GM23248 (cell line): ENCODE data around the gene GLE1. TPM values are rescaled to one million over a fixed set of nuclear protein-coding genes. Genes with fewer than 3 reads are reported as not detected.
"Not testable (repeated sequence)": the region's sequence is repeated elsewhere in the genome, so short reads cannot be mapped to it uniquely, and the experiment has no call there.

Experiments used
- DNase-seq: peaks from one replicate; pipeline ENCODE4 v3.0.0-alpha.2; 2015
- H2AFZ ChIP-seq: fragments of 200-600 bp; sonication (generic); 2 replicates; pipeline ENCODE4 v1.6.1; 2016; ENCODE audit warnings: antibody characterized with exemption
- H3F3A ChIP-seq: fragments of 200-600 bp; sonication (generic); 2 replicates; pipeline ENCODE4 v1.6.1; 2016; ENCODE audit warnings: mild to moderate bottlenecking, antibody characterized with exemption, mixed run types; ENCODE audit not compliant: insufficient read depth
- H3K27ac ChIP-seq: fragments of 200-600 bp; sonication (generic); 2 replicates; pipeline ENCODE4 v1.5.1; 2016; ENCODE audit warnings: mild to moderate bottlenecking
- H3K27me3 ChIP-seq: fragments of 200-600 bp; sonication (generic); replicated peaks from 2 replicates; pipeline ENCODE4 v1.6.1; 2016; ENCODE audit warnings: mild to moderate bottlenecking; ENCODE audit not compliant: insufficient read depth
- H3K36me3 ChIP-seq: fragments of 200-600 bp; sonication (generic); 2 replicates; pipeline ENCODE4 v1.6.1; 2016; ENCODE audit warnings: low read depth, mild to moderate bottlenecking
- H3K4me1 ChIP-seq: fragments of 200-600 bp; sonication (generic); 2 replicates; pipeline ENCODE4 v1.6.1; 2016; ENCODE audit warnings: mild to moderate bottlenecking; ENCODE audit not compliant: insufficient read depth
- H3K4me2 ChIP-seq: fragments of 200-600 bp; sonication (generic); one replicate; pipeline ENCODE4 v1.6.1; 2016; ENCODE audit warnings: mild to moderate bottlenecking; ENCODE audit not compliant: unreplicated experiment
- H3K4me3 ChIP-seq: fragments of 200-600 bp; sonication (generic); 2 replicates; pipeline ENCODE4 v1.5.1; 2016; ENCODE audit warnings: mild to moderate bottlenecking
- H3K79me2 ChIP-seq: fragments of 200-600 bp; sonication (generic); 2 replicates; pipeline ENCODE4 v1.6.1; 2016; ENCODE audit warnings: mild to moderate bottlenecking; ENCODE audit not compliant: insufficient read depth
- H3K9ac ChIP-seq: fragments of 200-600 bp; sonication (generic); 2 replicates; pipeline ENCODE4 v1.6.1; 2016; ENCODE audit warnings: mild to moderate bottlenecking
- H3K9me2 ChIP-seq: fragments of 200-600 bp; sonication (generic); 2 replicates; pipeline ENCODE4 v1.6.1; 2016; ENCODE audit warnings: mixed run types, mild to moderate bottlenecking, moderate library complexity; ENCODE audit not compliant: insufficient read depth
- H3K9me3 ChIP-seq: fragments of 200-600 bp; sonication (generic); one replicate; pipeline ENCODE4 v1.6.1; 2017; ENCODE audit warnings: low read depth
- H4K20me1 ChIP-seq: fragments of 200-600 bp; sonication (generic); 2 replicates; pipeline ENCODE4 v1.6.0; 2016; ENCODE audit not compliant: insufficient read depth
- EZH2 ChIP-seq: fragments of 200-600 bp; sonication (generic); IDR thresholded peaks from 2 replicates; pipeline ENCODE4 v1.6.1; 2018; ENCODE audit warnings: antibody characterized with exemption, mild to moderate bottlenecking; ENCODE audit not compliant: insufficient read depth, poor library complexity, severe bottlenecking
- EZH2phosphoT487 ChIP-seq: fragments of 200-600 bp; sonication (generic); IDR thresholded peaks from 2 replicates; pipeline ENCODE4 v1.6.1; 2018; ENCODE audit warnings: antibody characterized with exemption, moderate library complexity, mild to moderate bottlenecking, low read depth; ENCODE audit not compliant: insufficient read depth
- WGBS, 2 experiments: methylation state at CpG; one replicate each; pipeline ENCODE4 v1.1.6; 2015 to 2017; ENCODE audit warnings: low lambda C conversion rate in 2 of 2, low coverage in 1 of 2; ENCODE audit errors: missing lambda C conversion rate in 2 of 2; 5-methylcytosine and 5-hydroxymethylcytosine counted together
- in situ Hi-C: fragments of 300-500 bp; cut with MboI; formaldehyde crosslinking; loops from 2 replicates; pipeline ENCODE4 v1.15.0; 2020
- polyA plus RNA-seq: library from polyadenylated mRNA; unstranded; fragments of >200 nt; fragmentation: Nextera tagmentation; extraction: Ambion mirVana; gene quantifications from 2 replicates; pipeline ENCODE4 v1.2.1, GENCODE V29; 2016
- total RNA-seq: library from RNA; depleted of rRNA; stranded (reverse); fragments of >200 nt; shearing (Covaris generic); gene quantifications from 2 replicates; pipeline ENCODE4 v1.2.3, GENCODE V29; 2014

The GLE1 gene
- total and polyA plus RNA-seq, 2 experiments from 2014 or later, result 18.1 to 27.1 TPM

- no peak overlapping the region for H3K9ac ChIP-seq
- no peaks in the 10 kb centered on the region for H3K27me3 ChIP-seq
- in situ Hi-C loops, result no loop called here
- DNase-seq, result no peak
- no peak overlapping the region for H3K4me3 ChIP-seq
- H3K4me1 ChIP-seq, result no peaks in the 10 kb centered on the region
- no peak overlapping the region for H3K27ac ChIP-seq
- no peak overlapping the region for H2AFZ ChIP-seq
- H3K79me2 ChIP-seq, result no peaks in the 10 kb centered on the region
- TF ChIP-seq EZH2phosphoT487, result no peak
- TF ChIP-seq EZH2, result no peak
- no peaks in the 10 kb centered on the region for H3K9me2 ChIP-seq
- H3F3A ChIP-seq, result 0 out of 2 replicates have a peak, but pooled peaks cover 10% of the 10 kb centered on the region
- H3K36me3 ChIP-seq, result peaks cover 17% of the 10 kb centered on the region; the same call in 1 of the 2 replicates
- no peaks in the 10 kb centered on the region for H3K9me3 ChIP-seq
- no peak overlapping the region for H3K4me2 ChIP-seq
- 86% methylated on average over 11 of the region's 11 CpGs for WGBS, 2 experiments
- no peaks in the 10 kb centered on the region for H4K20me1 ChIP-seq
Measured at GRCh38 chr9:128497824-128498610, 6.5 kb upstream of the GLE1 start.

GRCh38 chr9:128498911-128499310 is 5.6 kb upstream of the GLE1 start:
- H3K4me3 ChIP-seq, result no peak overlapping the region
- no peak overlapping the region for H2AFZ ChIP-seq
- no peaks in the 10 kb centered on the region for H3K27me3 ChIP-seq
- H3K27ac ChIP-seq, result no peak overlapping the region
- peaks cover 8% of the 10 kb centered on the region for H3K4me1 ChIP-seq
- no peaks in the 10 kb centered on the region for H3K79me2 ChIP-seq
- no peak for DNase-seq
- WGBS, 2 experiments, result 96 to 99% methylated on average over 9 of the region's 9 CpGs
- no peaks in the 10 kb centered on the region for H3K9me3 ChIP-seq
- no peaks in the 10 kb centered on the region for H4K20me1 ChIP-seq
- H3K4me2 ChIP-seq, result no peak overlapping the region
- no peaks in the 10 kb centered on the region for H3K9me2 ChIP-seq
- in situ Hi-C loops, result no loop called here
- H3K36me3 ChIP-seq, result peaks cover 14% of the 10 kb centered on the region; the same call in 1 of the 2 replicates
- H3K9ac ChIP-seq, result no peak overlapping the region
- TF ChIP-seq EZH2 (no peak), EZH2phosphoT487 (no peak)
- 0 out of 2 replicates have a peak, but pooled peaks cover 10% of the 10 kb centered on the region for H3F3A ChIP-seq

DNA sequence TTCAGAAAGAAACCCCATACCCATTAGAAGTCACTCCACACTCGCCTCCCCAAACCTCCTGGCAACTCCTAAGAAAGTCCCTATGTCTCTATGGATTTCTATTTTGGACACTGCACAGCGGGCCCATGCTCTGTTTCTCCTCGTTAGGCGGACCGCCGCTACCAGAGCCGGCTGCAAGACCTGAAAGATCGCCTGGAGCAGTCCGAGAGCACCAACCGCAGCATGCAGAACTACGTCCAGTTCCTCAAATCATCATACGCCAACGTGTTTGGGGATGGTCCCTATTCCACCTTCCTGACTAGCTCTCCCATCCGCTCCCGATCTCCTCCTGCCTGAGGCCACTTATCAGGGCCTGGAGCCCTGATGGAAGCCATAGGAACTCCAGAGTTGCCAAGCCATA is 4.6 kb upstream of the GLE1 start:
- H3K4me2 ChIP-seq, result no peak overlapping the region
- H3K9ac ChIP-seq, result no peak overlapping the region
- peaks cover 9% of the 10 kb centered on the region for H3K4me1 ChIP-seq
- H3K27ac ChIP-seq, result no peak overlapping the region
- H3F3A ChIP-seq, result 0 out of 2 replicates have a peak, but pooled peaks cover 10% of the 10 kb centered on the region
- H3K36me3 ChIP-seq, result peaks cover 4% of the 10 kb centered on the region; the same call in 1 of the 2 replicates
- no peaks in the 10 kb centered on the region for H3K9me3 ChIP-seq
- WGBS, 2 experiments, result 88 to 97% methylated on average over 15 of the region's 15 CpGs
- TF ChIP-seq EZH2phosphoT487, result no peak
- TF ChIP-seq EZH2, result no peak
- no peaks in the 10 kb centered on the region for H3K9me2 ChIP-seq
- peaks cover 3% of the 10 kb centered on the region for H3K79me2 ChIP-seq
- no peaks in the 10 kb centered on the region for H3K27me3 ChIP-seq
- H4K20me1 ChIP-seq, result no peaks in the 10 kb centered on the region
- DNase-seq, result no peak
- H2AFZ ChIP-seq, result no peak overlapping the region
- H3K4me3 ChIP-seq, result no peak overlapping the region
- in situ Hi-C loops, result no loop called here

DNA sequence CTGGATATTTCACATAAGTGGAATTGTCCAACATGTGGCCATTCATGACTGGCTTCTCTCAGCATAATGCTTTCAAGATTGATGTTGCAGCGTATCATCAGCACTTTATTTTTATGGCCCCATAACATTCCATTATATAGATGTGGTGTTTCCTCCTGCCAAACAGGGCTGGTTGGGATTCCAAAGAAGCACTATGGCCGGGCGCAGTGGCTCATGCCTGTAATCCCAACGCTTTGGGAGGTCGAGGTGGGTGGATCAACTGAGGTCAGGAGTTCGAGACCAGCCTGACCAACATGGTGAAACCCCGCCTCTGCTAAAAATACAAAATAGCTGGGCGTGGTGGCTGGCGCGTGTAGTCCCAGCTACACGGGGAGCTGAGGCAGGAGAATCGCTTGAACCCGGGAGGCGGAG is 1.1 kb upstream of the GLE1 start:
- peak overlapping the region; percentile 92 for H3K9ac ChIP-seq
- H3K9me3 ChIP-seq, H4K20me1 ChIP-seq, H3K9me2 ChIP-seq, H3F3A ChIP-seq, in situ Hi-C loops, H3K27me3 ChIP-seq, H3K36me3 ChIP-seq: not testable (repeated sequence)
- peak overlapping the region; percentile 97 for H3K4me3 ChIP-seq
- H3K4me1 ChIP-seq, result peaks cover 16% of the 10 kb centered on the region
- WGBS, 2 experiments, result 18 to 19% methylated on average over 14 of the region's 14 CpGs
- H3K27ac ChIP-seq, result peak overlapping the region; percentile 37
- peak; percentile 76 for DNase-seq
- H3K79me2 ChIP-seq, result peaks cover 33% of the 10 kb centered on the region
- peak overlapping the region; percentile 88 for H2AFZ ChIP-seq
- peak overlapping the region; percentile 94 for H3K4me2 ChIP-seq
